Epithelial cell of esophagus (primary cell): ENCODE data around the gene CADM1.

Experiments used
- DNase-seq: peaks from one replicate; pipeline ENCODE4 v3.0.0; 2010; ENCODE audit warnings: low read depth
- H3K4me3 ChIP-seq: 2 replicates; pipeline ENCODE4 v1.5.1; 2011; ENCODE audit warnings: mild to moderate bottlenecking, low read length, control low read depth
- CTCF ChIP-seq: IDR thresholded peaks from 2 replicates; pipeline ENCODE4 v1.5.1; 2011; ENCODE audit warnings: low read depth, mild to moderate bottlenecking, low read length, control low read depth, inconsistent platforms; ENCODE audit not compliant: insufficient read depth; ENCODE audit errors: missing control alignments

Gene CADM1

GRCh38 chr11:115437902-115438575 is 66.2 kb downstream of the CADM1 start:
- no peak overlapping the region for H3K4me3 ChIP-seq
- TF ChIP-seq CTCF = no peak
- no peak for DNase-seq

- TF ChIP-seq CTCF = no peak
- DNase-seq = no peak
- no peak overlapping the region for H3K4me3 ChIP-seq
Observed at GRCh38 chr11:115430345-115430744, 73.9 kb downstream of the CADM1 start.

GRCh38 chr11:115428306-115428705 is 75.9 kb downstream of the CADM1 start:
- no peak for TF ChIP-seq CTCF
- no peak for DNase-seq
- no peak overlapping the region for H3K4me3 ChIP-seq

- no peak for TF ChIP-seq CTCF
- no peak for DNase-seq
- H3K4me3 ChIP-seq = no peak overlapping the region
Observed at GRCh38 chr11:115425816-115426215, 78.4 kb downstream of the CADM1 start.

- TF ChIP-seq CTCF = no peak
- no peak overlapping the region for H3K4me3 ChIP-seq
- no peak for DNase-seq
Observed at GRCh38 chr11:115425250-115425649, 79.0 kb downstream of the CADM1 start.

GRCh38 chr11:115423728-115424459 is 80.3 kb downstream of the CADM1 start:
- TF ChIP-seq CTCF = no peak
- no peak overlapping the region for H3K4me3 ChIP-seq
- no peak for DNase-seq

GRCh38 chr11:115421992-115422689 is 82.1 kb downstream of the CADM1 start:
- no peak for TF ChIP-seq CTCF
- DNase-seq = no peak
- H3K4me3 ChIP-seq = no peak overlapping the region
